K562 (cell line): ENCODE results near the gene IL17RC. TPM values are rescaled to one million over a fixed set of nuclear protein-coding genes. Genes with fewer than 3 reads are reported as not detected.
A peak's percentile ranks its signal among the peaks of the same experiment; 100 is the strongest.

Experiments used
- ATF7 ChIP-seq: fragments of 450-650 bp; IDR thresholded peaks from 2 replicates; pipeline ENCODE4 v1.7.1; 2014; ENCODE audit warnings: mild to moderate bottlenecking, moderate library complexity
- CBFA2T3 ChIP-seq: fragments of 450-650 bp; IDR thresholded peaks from 2 replicates; pipeline ENCODE4 v1.6.1; 2017
- CREB3 ChIP-seq: fragments of 450-650 bp; conservative IDR thresholded peaks from 2 replicates; pipeline ENCODE4 v1.6.1; 2016; ENCODE audit warnings: missing genetic modification characterization, low read depth, mild to moderate bottlenecking, missing compliant biosample characterization, moderate library complexity
- ELF2 ChIP-seq: fragments of 250-450 bp; sonication (Bioruptor Pico); IDR thresholded peaks from 2 replicates; pipeline ENCODE4 v1.5.0; 2021; ENCODE audit warnings: mild to moderate bottlenecking
- GTF2A2 ChIP-seq: IDR thresholded peaks from 2 replicates; pipeline ENCODE4 v1.6.1; 2016; ENCODE audit warnings: mild to moderate bottlenecking, missing genetic modification characterization, missing compliant biosample characterization
- GTF2B ChIP-seq: IDR thresholded peaks from 2 replicates; pipeline ENCODE4 v1.6.1; 2011; ENCODE audit not compliant: insufficient read length; ENCODE audit errors: extremely low read depth
- GTF2F1 ChIP-seq: IDR thresholded peaks from 2 replicates; pipeline ENCODE4 v1.6.1; 2011; ENCODE audit warnings: low read depth, low read length, improper control_type of control experiment
- JUN ChIP-seq, 2 experiments: sonication (generic) in 1 of 2; formaldehyde crosslinking in 1 of 2; IDR thresholded peaks; 2 replicates each; pipeline versions ENCODE4 v1.6.1 to v1.8.0; 2012 to 2022; ENCODE audit warnings: borderline replicate concordance in 2 of 2, mild to moderate bottlenecking in 2 of 2, improper control_type of control experiment in 1 of 2, low read depth in 1 of 2, low read length in 1 of 2, missing genetic modification reagents in 1 of 2
- KDM2B ChIP-seq: fragments of 250-450 bp; sonication (Bioruptor Pico); IDR thresholded peaks from 2 replicates; pipeline ENCODE4 v1.8.0; 2021; ENCODE audit warnings: mild to moderate bottlenecking, moderate library complexity
- MAFF ChIP-seq: IDR thresholded peaks from 2 replicates; pipeline ENCODE4 v1.6.1; 2012; ENCODE audit warnings: low read length, improper control_type of control experiment
- MEIS2 ChIP-seq: fragments of 450-650 bp; IDR thresholded peaks from 2 replicates; pipeline ENCODE4 v1.6.1; 2014; ENCODE audit warnings: mild to moderate bottlenecking; ENCODE audit not compliant: partially characterized antibody
- NFE2 ChIP-seq: IDR thresholded peaks from 2 replicates; pipeline ENCODE4 v1.6.1; 2014; ENCODE audit warnings: antibody characterized with exemption, low read depth
- PBX2 ChIP-seq, 2 experiments: IDR thresholded peaks in 1 of 2; conservative IDR thresholded peaks in 1 of 2; 2 replicates each; pipeline ENCODE4 v1.6.1; 2016; ENCODE audit warnings: low read depth in 2 of 2, mild to moderate bottlenecking in 1 of 2, missing compliant biosample characterization in 1 of 2, missing genetic modification characterization in 1 of 2, moderate library complexity in 1 of 2
- RNF219 ChIP-seq: fragments of 250-450 bp; sonication (Bioruptor Pico); IDR thresholded peaks from 2 replicates; pipeline ENCODE4 v1.5.0; 2022; ENCODE audit warnings: mild to moderate bottlenecking
- SRF ChIP-seq, 2 experiments: fragments of 250-450, 450-650 bp in 1 of 2; sonication (Bioruptor Pico) in 1 of 2; sonication (generic) in 1 of 2; formaldehyde crosslinking; IDR thresholded peaks; 2 replicates each; pipeline versions ENCODE4 v1.5.0 to v1.5.1; 2020 to 2022; ENCODE audit warnings: mild to moderate bottlenecking in 1 of 2, missing genetic modification reagents in 1 of 2
- ZNF232 ChIP-seq: sonication (generic); formaldehyde crosslinking; IDR thresholded peaks from 2 replicates; pipeline ENCODE4 v1.8.0; 2022; ENCODE audit warnings: mild to moderate bottlenecking, missing genetic modification reagents
- ZNF24 ChIP-seq: fragments of 450-650 bp; IDR thresholded peaks from 2 replicates; pipeline ENCODE4 v1.6.1; 2016
- ZNF408 ChIP-seq: fragments of 250-450 bp; sonication (Bioruptor Pico); IDR thresholded peaks from 2 replicates; pipeline ENCODE4 v1.4.0; 2020; ENCODE audit warnings: low read depth, mild to moderate bottlenecking, moderate library complexity
- ZNF436 ChIP-seq: fragments of 250-450, 450-650 bp; sonication (Bioruptor Pico); formaldehyde crosslinking; IDR thresholded peaks from 2 replicates; pipeline ENCODE4 v1.7.0; 2020; ENCODE audit warnings: mild to moderate bottlenecking
- ZNF583 ChIP-seq: fragments of 250-450 bp; sonication (Bioruptor Pico); IDR thresholded peaks from 2 replicates; pipeline ENCODE4 v1.4.0; 2020
- polyA plus RNA-seq, 8 experiments: library from polyadenylated mRNA; depleted of rRNA in 4 of 8; stranded (reverse) in 5 of 8; unstranded in 3 of 8; fragments of >200 nt; fragmentation: Nextera tagmentation in 2 of 8; fragmentation: Illumina TruSeq in 1 of 8; extraction: Ambion mirVana in 2 of 8; extraction: Trizol in 1 of 8; gene quantifications; 2 replicates each; pipeline versions ENCODE4 v1.2.1 to v1.2.3, GENCODE V29; 2011 to 2014; ENCODE audit warnings: inconsistent platforms in 1 of 8, missing spikeins in 1 of 8
- total RNA-seq, 7 experiments: library from RNA; depleted of rRNA in 6 of 7; stranded (reverse); fragments of >200 nt in 6 of 7; fragmentation: Illumina TruSeq in 2 of 7; extraction: Trizol in 2 of 7; gene quantifications; 2 replicates each; pipeline versions ENCODE4 v1.2.1 to v1.2.3, GENCODE V29; 2011 to 2021; ENCODE audit warnings: low replicate concordance in 1 of 7

Gene IL17RC
- total and polyA plus RNA-seq, 9 of the 15 experiments (the other 6 are each of a cell fraction or from before 2014, with no cell fraction given): 0.15 to 11.4 (median 7.1) TPM; not detected in 1

GRCh38 chr3:9897408-9898372, 19.2 kb upstream of the IL17RC start (continued):
- TF ChIP-seq SRF (CRISPR knock-in tag; IDR thresholded peaks at IDR 0.05) (0 out of 4 replicates have a peak, but pooled peaks of 1 of the 2 experiments have one; percentile 60), MEIS2 (peak; percentile 99), RNF219 (CRISPR knock-in tag) (no peak), ZNF436 (no peak), ATF7 (peak; percentile 64; the same call in 1 of the 2 replicates), ZNF232 (CRISPR knock-in tag) (no peak), JUN (IDR thresholded peaks at IDR 0.05; ENCODE audit: borderline replicate concordance, low read depth, low read length) (0 out of 2 replicates have a peak, but pooled peaks have one; percentile 18), JUN (CRISPR knock-in tag; IDR thresholded peaks at IDR 0.05; ENCODE audit: borderline replicate concordance) (no peak), CREB3 (peak; percentile 86), MAFF (0 out of 2 replicates have a peak, but pooled peaks have one; percentile 6), ZNF583 (CRISPR knock-in tag) (peak; percentile 82; the same call in 1 of the 2 replicates), PBX2 (CRISPR knock-in tag; IDR thresholded peaks at IDR 0.05; ENCODE audit: low read depth) (peak; percentile 63), PBX2 (tag; conservative IDR thresholded peaks at IDR 0.05; ENCODE audit: low read depth) (peak; percentile 99), GTF2F1 (0 out of 2 replicates have a peak, but pooled peaks have one; percentile 36), NFE2 (0 out of 2 replicates have a peak, but pooled peaks have one; percentile 15), KDM2B (CRISPR knock-in tag) (no peak), ELF2 (CRISPR knock-in tag) (no peak), GTF2B (no peak), ZNF408 (CRISPR knock-in tag) (no peak), CBFA2T3 (peak; percentile 63), GTF2A2 (no peak), ZNF24 (no peak)
